GM15510 (cell line): ENCODE results near the gene CD209.

Experiments used
- POLR2A ChIP-seq: IDR thresholded peaks from 3 replicates; pipeline ENCODE4 v1.6.1; 2011; ENCODE audit warnings: borderline replicate concordance; ENCODE audit not compliant: insufficient read length; ENCODE audit errors: extremely low read depth

The CD209 gene

GRCh38 chr19:7746903-7747884, at the start of gene CD209:
Gene CD209 (minus strand): TSS chr19:7747534. CDS start chr19:7747511, 23 bp downstream.
- TF ChIP-seq POLR2A: no peak

GRCh38 chr19:7795555-7796161, 48.3 kb upstream of the CD209 start:
- no peak for TF ChIP-seq POLR2A

GRCh38 chr19:7793493-7793892, 46.2 kb upstream of the CD209 start:
- no peak for TF ChIP-seq POLR2A

GRCh38 chr19:7792281-7792680, 44.9 kb upstream of the CD209 start:
- TF ChIP-seq POLR2A: no peak

- TF ChIP-seq POLR2A: no peak
Measured at GRCh38 chr19:7790416-7790815, 43.1 kb upstream of the CD209 start.

GRCh38 chr19:7789447-7789846, 42.1 kb upstream of the CD209 start:
- TF ChIP-seq POLR2A: no peak

GRCh38 chr19:7788933-7789323, 41.6 kb upstream of the CD209 start:
- TF ChIP-seq POLR2A: no peak

- no peak for TF ChIP-seq POLR2A
Measured at GRCh38 chr19:7788178-7788932, 41.0 kb upstream of the CD209 start.

GRCh38 chr19:7787602-7788177, 40.4 kb upstream of the CD209 start:
- no peak for TF ChIP-seq POLR2A

- TF ChIP-seq POLR2A: no peak
Measured at GRCh38 chr19:7787141-7787540, 39.8 kb upstream of the CD209 start.

GRCh38 chr19:7784856-7785255, 37.5 kb upstream of the CD209 start:
- no peak for TF ChIP-seq POLR2A

GRCh38 chr19:7783991-7784423, 36.7 kb upstream of the CD209 start:
- TF ChIP-seq POLR2A: no peak

GRCh38 chr19:7781157-7781556, 33.8 kb upstream of the CD209 start:
- TF ChIP-seq POLR2A: no peak

- TF ChIP-seq POLR2A: no peak
Measured at GRCh38 chr19:7779631-7780486, 32.5 kb upstream of the CD209 start.
